NCI-H187 treated with DMSO at 0.1 percent for 48 hours (cell line): ENCODE data around the gene SPIN2B.

Source experiments
- DNase-seq: peaks from one replicate; lab custom pipeline; 2025; lab: John Stamatoyannopoulos, UW

The SPIN2B gene

DNA sequence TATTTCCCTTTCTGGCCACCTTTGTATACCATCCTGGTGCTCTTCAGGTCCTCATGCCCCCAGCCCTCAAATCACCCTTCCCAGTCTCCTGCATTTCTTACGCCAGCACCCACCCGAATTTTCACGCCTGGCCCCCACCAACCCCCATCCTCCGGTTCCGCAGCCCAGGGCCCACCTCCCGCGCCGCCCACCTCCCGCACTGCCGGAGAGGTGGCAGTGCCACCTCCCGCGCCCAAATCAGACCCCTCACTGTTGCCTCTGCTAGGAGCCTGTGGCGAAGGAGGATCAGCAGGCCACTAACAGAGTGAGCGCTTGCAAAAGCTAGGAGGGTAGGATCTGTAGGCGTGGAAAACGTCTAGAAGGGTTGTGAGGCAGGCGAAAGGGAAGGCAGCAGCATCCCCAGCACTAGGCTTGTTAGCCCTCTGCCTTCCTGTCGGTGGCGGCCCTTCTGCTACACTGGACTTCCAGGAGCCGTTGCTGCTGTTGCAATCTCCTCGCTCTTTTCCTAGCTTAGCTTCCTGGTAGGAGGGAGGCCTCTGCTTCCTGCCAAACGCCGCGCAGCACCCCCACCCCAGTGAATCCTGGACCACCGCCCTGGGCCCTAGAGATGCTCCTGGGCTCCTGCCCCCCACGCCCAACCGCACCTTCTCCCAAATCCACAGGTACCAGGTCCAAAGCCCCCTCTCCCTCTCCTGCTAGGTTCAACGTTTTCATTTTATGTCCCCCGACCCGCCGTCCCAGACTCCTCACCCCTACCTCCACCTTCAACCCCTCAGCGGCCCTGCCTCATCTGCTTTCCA, 51.0 kb downstream of the SPIN2B start:
- no peak for DNase-seq
